Measurements from ENCODE around the gene GRPEL2. TPM values are rescaled to one million over a fixed set of nuclear protein-coding genes. Genes with fewer than 3 reads are reported as not detected.

Gene GRPEL2
- total and polyA plus RNA-seq, 2 of the 8 experiments (the other 6 are each of a cell fraction or from before 2014, with no cell fraction given), result 11.2 to 52.2 TPM

DNA sequence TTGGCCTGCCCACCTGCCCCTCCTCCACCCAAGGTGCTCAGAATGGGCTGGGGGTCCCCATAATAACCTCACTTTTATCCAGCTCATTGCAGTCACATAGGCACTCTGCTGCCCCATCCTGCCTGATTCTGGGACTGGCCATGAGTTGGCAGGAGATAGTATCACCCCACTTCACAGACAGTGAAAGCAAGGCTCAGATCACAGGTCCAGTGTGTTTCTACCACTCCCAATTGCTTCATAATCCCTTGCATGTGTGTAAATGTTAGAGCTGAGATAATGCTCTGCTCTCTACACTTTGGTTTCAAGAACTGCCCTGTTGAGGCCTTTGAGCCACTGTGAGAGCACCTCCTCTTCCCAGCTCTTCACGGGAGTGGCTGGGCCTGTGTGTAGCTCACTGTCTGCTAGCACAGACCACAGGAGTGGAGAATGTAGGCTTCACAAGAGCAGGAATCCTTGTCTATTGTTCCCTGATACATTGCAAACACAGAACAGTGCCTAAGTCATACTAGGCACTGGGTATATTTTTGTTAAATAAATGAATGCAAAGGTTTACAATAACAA, 20.9 kb downstream of the GRPEL2 start:
- H2BK12ac ChIP-seq (ENCODE audit: low read depth, low read length), result no peak overlapping the region
- ChIA-PET CTCF (ENCODE audit: partially characterized antibody) (interaction anchor here (0.6 to 46.1 kb wide), 28 partner anchors 9 to 409 kb away, joined by 3 to 1310 read pairs (median 6); partner anchors contain the start of genes GRPEL2, IL17B and PCYOX1L), POLR2A (ENCODE audit: partially characterized antibody) (interaction anchor here (1.1 to 1.7 kb wide), 2 partner anchors 10 to 58 kb away, joined by 4 read pairs; no protein-coding TSS in a partner anchor)
- H2BK5ac ChIP-seq (ENCODE audit: low read depth, low read length), result no peak overlapping the region
- H3K27ac ChIP-seq (ENCODE audit: low read depth, low read length), result no peak overlapping the region
- FAIRE-seq (no peak), DNase-seq (ENCODE audit: low read depth in 1 of 2, low spot score in 2 of 2) (no peak)
- no peak overlapping the region for H2AK5ac ChIP-seq (ENCODE audit: low read depth, low read length)
- H2BK15ac ChIP-seq (ENCODE audit: low read length), result no peak overlapping the region
- H3K56ac ChIP-seq (replicated peaks; ENCODE audit: insufficient read length, low read depth, low read length), result no peak overlapping the region
- no peak overlapping the region for H4K91ac ChIP-seq (replicated peaks; ENCODE audit: insufficient read length, low read length)
- H3K36me3 ChIP-seq (ENCODE audit: control insufficient read depth in 2 of 4, insufficient read depth in 4 of 4, low read length in 3 of 4), result no peaks in the 10 kb centered on the region; a peak in 1 of 8 replicates
- H4K20me1 ChIP-seq (replicated peaks in 1 of 2; ENCODE audit: control insufficient read depth in 1 of 2, insufficient read depth in 2 of 2, low read length in 2 of 2), result peaks cover 0 to 3% of the 10 kb centered on the region in 2 experiments
- no peak overlapping the region for H3K4me2 ChIP-seq (ENCODE audit: insufficient read depth in 1 of 2, low read depth in 2 of 2, low read length in 2 of 2)
- no peaks in the 10 kb centered on the region for H3K27me3 ChIP-seq (replicated peaks in 1 of 4; ENCODE audit: control insufficient read depth in 3 of 4, extremely low read depth in 1 of 4, insufficient read depth in 3 of 4, low read length in 3 of 4)
- no peaks in the 10 kb centered on the region for H3K79me1 ChIP-seq (ENCODE audit: low read depth, low read length)
- no peak overlapping the region for H2AFZ ChIP-seq (ENCODE audit: low read length)
- H3K23me2 ChIP-seq (ENCODE audit: low read depth, low read length), result no peaks in the 10 kb centered on the region
- no peak overlapping the region; the same call in 1 of the 2 replicates for H4K8ac ChIP-seq (ENCODE audit: extremely low read depth, insufficient read depth, low read length)
- no peak overlapping the region for H3K9ac ChIP-seq (replicated peaks in 1 of 4; ENCODE audit: extremely low read depth in 1 of 4, low read depth in 3 of 4, low read length in 3 of 4)
- WGBS, 2 experiments (ENCODE audit: extremely low coverage in 1 of 2, insufficient coverage in 1 of 2, insufficient read length in 1 of 2, insufficient replicate concordance in 2 of 2, low coverage in 1 of 2, low lambda C conversion rate in 2 of 2, missing lambda C conversion rate in 1 of 2), result 88% methylated on average over 1 of the region's 1 CpG; no CpG with 5 or more reads in 1 of the 2 experiments
- peaks cover 0 to 3% (median 1%) of the 10 kb centered on the region in 4 experiments; a peak in 3 of 7 replicates for H3K4me1 ChIP-seq (replicated peaks in 1 of 4; ENCODE audit: control insufficient read depth in 3 of 4, insufficient read depth in 4 of 4, low read length in 3 of 4)
- no peak overlapping the region for H3K14ac ChIP-seq (ENCODE audit: insufficient read length)
- H3K18ac ChIP-seq (ENCODE audit: extremely low read depth, low read length), result no peak overlapping the region
- H3K79me2 ChIP-seq (ENCODE audit: control insufficient read depth in 1 of 2, insufficient read depth in 2 of 2, low read length in 2 of 2), result no peaks in the 10 kb centered on the region
- no peak overlapping the region for H3K4me3 ChIP-seq (ENCODE audit: extremely low read depth in 1 of 4, insufficient read depth in 2 of 4, low read depth in 3 of 4, low read length in 4 of 4)
- no peak overlapping the region for H4K5ac ChIP-seq (ENCODE audit: insufficient read length, low read depth, low read length)
- no peaks in the 10 kb centered on the region for H3K9me3 ChIP-seq (ENCODE audit: insufficient read depth in 2 of 2, low read depth in 1 of 2, low read length in 1 of 2)
- H3K23ac ChIP-seq (ENCODE audit: insufficient read length), result no peak overlapping the region
- no peak overlapping the region for H2BK120ac ChIP-seq (replicated peaks; ENCODE audit: low read depth, low read length)
- H2BK20ac ChIP-seq (ENCODE audit: low read length), result no peak overlapping the region
- no peak overlapping the region for H3K4ac ChIP-seq (replicated peaks; ENCODE audit: insufficient read length, low read depth, low read length)
- TF ChIP-seq TEAD4 (IDR thresholded peaks at IDR 0.05; ENCODE audit: low read depth, low read length) (no peak), KDM1A (IDR thresholded peaks at IDR 0.05; ENCODE audit: borderline replicate concordance, low read length) (no peak), BCL11A (IDR thresholded peaks at IDR 0.05; ENCODE audit: low read depth in 2 of 2, low read length in 2 of 2) (no peak), SIX5 (IDR thresholded peaks at IDR 0.05; ENCODE audit: low read depth, low read length) (no peak), CBX5 (IDR thresholded peaks at IDR 0.05; ENCODE audit: low read depth, low read length) (no peak), RBBP5 (IDR thresholded peaks at IDR 0.05; ENCODE audit: borderline replicate concordance, low read depth, low read length) (no peak), POLR2AphosphoS5 (IDR thresholded peaks at IDR 0.05; ENCODE audit: low read depth, low read length) (no peak), CTBP2 (IDR thresholded peaks at IDR 0.05; ENCODE audit: borderline replicate concordance, insufficient read depth, insufficient read length, low read length) (no peak), SIN3A (conservative IDR thresholded peaks at IDR 0.05 in 1 of 2, IDR thresholded peaks at IDR 0.05 in 1 of 2; ENCODE audit: low read depth in 1 of 2, low read length in 2 of 2) (no peak), JUND (IDR thresholded peaks at IDR 0.05; ENCODE audit: low read length) (no peak), SP4 (IDR thresholded peaks at IDR 0.05; ENCODE audit: low read length) (no peak)
- TF ChIP-seq, protein P1, sequence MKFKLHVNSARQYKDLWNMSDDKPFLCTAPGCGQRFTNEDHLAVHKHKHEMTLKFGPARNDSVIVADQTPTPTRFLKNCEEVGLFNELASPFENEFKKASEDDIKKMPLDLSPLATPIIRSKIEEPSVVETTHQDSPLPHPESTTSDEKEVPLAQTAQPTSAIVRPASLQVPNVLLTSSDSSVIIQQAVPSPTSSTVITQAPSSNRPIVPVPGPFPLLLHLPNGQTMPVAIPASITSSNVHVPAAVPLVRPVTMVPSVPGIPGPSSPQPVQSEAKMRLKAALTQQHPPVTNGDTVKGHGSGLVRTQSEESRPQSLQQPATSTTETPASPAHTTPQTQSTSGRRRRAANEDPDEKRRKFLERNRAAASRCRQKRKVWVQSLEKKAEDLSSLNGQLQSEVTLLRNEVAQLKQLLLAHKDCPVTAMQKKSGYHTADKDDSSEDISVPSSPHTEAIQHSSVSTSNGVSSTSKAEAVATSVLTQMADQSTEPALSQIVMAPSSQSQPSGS (IDR thresholded peaks at IDR 0.05; ENCODE audit: low read length), result no peak

All from H1 (cell line).